IgD-negative memory B cell (primary cell): ENCODE measurements around the gene DNM1L. TPM values are rescaled to one million over a fixed set of nuclear protein-coding genes. Genes with fewer than 3 reads are reported as not detected.

Source experiments
- H3K27ac Mint-ChIP-seq, 3 donors: one replicate each; pipeline ENCODE4 v1.8.0; 2020 to 2022; ENCODE audit warnings: mild to moderate bottlenecking in 3 of 3, mixed read lengths in 3 of 3, moderate library complexity in 1 of 3
- H3K27me3 Mint-ChIP-seq: one replicate; pipeline ENCODE4 v1.8.0; 2021; ENCODE audit warnings: mixed read lengths
- H3K36me3 Mint-ChIP-seq: one replicate; pipeline ENCODE4 v1.8.0; 2020; ENCODE audit warnings: mild to moderate bottlenecking, mixed read lengths
- H3K4me1 Mint-ChIP-seq, 3 donors: one replicate each; pipeline ENCODE4 v1.8.0; 2020 to 2022; ENCODE audit warnings: mixed read lengths in 3 of 3, mild to moderate bottlenecking in 1 of 3
- H3K4me3 Mint-ChIP-seq, 4 donors: one replicate each; pipeline ENCODE4 v1.8.0; 2020 to 2022; ENCODE audit warnings: mild to moderate bottlenecking in 4 of 4, mixed read lengths in 4 of 4, moderate library complexity in 3 of 4
- H3K9me3 Mint-ChIP-seq, 3 donors: one replicate each; pipeline ENCODE4 v1.8.0; 2020 to 2021; ENCODE audit warnings: mixed read lengths in 3 of 3, mild to moderate bottlenecking in 1 of 3
- polyA plus RNA-seq: library from polyadenylated mRNA; unstranded; fragments of 300-500 nt; fragmentation: Illumina TruSeq; gene quantifications from one replicate; pipeline ENCODE4 v1.2.3, GENCODE V29; 2021

DNM1L gene
- polyA plus RNA-seq = 18.1 TPM

DNA sequence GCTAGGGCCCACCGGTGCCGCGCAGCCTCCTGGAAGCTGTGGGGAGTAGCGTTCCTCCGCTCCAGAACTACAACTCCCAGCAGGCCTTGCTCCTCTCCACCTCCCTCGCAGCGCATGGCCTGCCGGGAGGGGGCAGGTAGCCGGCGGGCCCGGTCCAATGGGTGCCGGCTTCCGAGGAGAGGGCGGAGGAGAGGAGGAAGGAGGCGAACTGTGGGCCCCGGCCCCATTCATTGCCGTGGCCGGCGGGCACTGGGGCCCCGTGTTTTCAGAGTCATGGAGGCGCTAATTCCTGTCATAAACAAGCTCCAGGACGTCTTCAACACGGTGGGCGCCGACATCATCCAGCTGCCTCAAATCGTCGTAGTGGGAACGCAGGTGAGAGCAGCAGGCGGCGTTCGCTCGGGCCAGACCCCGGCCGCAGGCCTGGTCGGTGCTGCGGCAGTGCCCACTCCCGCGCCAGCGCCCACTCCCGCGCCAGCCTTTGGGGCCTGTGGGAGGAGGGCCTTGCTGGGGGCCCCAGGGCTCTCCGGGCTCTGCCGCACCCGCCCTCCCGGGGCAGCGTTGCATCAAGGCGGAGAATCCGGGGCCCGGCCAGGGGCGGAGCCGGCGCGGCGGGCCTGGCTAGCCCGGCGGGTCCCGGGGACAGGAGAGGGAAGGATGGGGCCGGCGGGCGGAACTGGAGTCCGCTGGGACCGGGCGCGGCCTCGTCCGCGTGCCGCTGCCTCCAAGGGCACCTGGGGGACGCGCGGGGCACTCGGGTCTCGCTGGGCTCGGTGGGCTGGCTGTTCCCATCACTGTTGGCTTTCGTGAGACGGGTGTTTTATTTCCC, at the start of gene DNM1L:
Gene DNM1L (plus strand): TSS at position 211 of the 829 bp plus-strand sequence. CDS start 63 bp downstream, at position 274.
- peak within 1 kb of the TSS; percentile 82 to 99 (median 92) for H3K27ac Mint-ChIP-seq
- no peaks in the 10 kb centered on the region for H3K27me3 Mint-ChIP-seq
- H3K9me3 Mint-ChIP-seq = no peaks in the 10 kb centered on the region
- H3K4me1 Mint-ChIP-seq = peaks cover 30 to 39% (median 38%) of the 10 kb centered on the region in 3 donors
- peak within 1 kb of the TSS; percentile 91 to 96 (median 94) for H3K4me3 Mint-ChIP-seq
- peaks cover under 1% of the 10 kb centered on the region for H3K36me3 Mint-ChIP-seq

GRCh38 chr12:32641287-32641901, 37.7 kb upstream of the DNM1L start:
- Mint-ChIP-seq H3K4me3 (no peak overlapping the region), H3K36me3 (peaks cover 9% of the 10 kb centered on the region), H3K9me3 (peaks cover 0 to 2% (median 0%) of the 10 kb centered on the region in 3 donors), H3K27me3 (no peaks in the 10 kb centered on the region), H3K4me1 (no peaks in the 10 kb centered on the region), H3K27ac (no peak overlapping the region)

GRCh38 chr12:32644431-32644830, 34.7 kb upstream of the DNM1L start:
- no peak overlapping the region for H3K27ac Mint-ChIP-seq

GRCh38 chr12:32647275-32647674, 31.8 kb upstream of the DNM1L start:
- peaks cover 0 to 2% (median 0%) of the 10 kb centered on the region in 3 donors for H3K4me1 Mint-ChIP-seq
- no peaks in the 10 kb centered on the region for H3K9me3 Mint-ChIP-seq
- H3K27ac Mint-ChIP-seq = no peak overlapping the region
- peaks cover 5% of the 10 kb centered on the region for H3K36me3 Mint-ChIP-seq
- H3K27me3 Mint-ChIP-seq = no peaks in the 10 kb centered on the region
- no peak overlapping the region for H3K4me3 Mint-ChIP-seq

More at GRCh38 chr12:32644431-32644830, 34.7 kb upstream of the DNM1L start:
- Mint-ChIP-seq H3K9me3 (no peaks in the 10 kb centered on the region), H3K4me1 (no peaks in the 10 kb centered on the region), H3K27me3 (no peaks in the 10 kb centered on the region), H3K4me3 (no peak overlapping the region), H3K36me3 (peaks cover 7% of the 10 kb centered on the region)

GRCh38 chr12:32650508-32650907, 28.6 kb upstream of the DNM1L start:
- Mint-ChIP-seq H3K4me1 (peaks cover 0 to 2% (median 0%) of the 10 kb centered on the region in 3 donors), H3K36me3 (peaks cover 2% of the 10 kb centered on the region), H3K4me3 (no peak overlapping the region), H3K27me3 (no peaks in the 10 kb centered on the region), H3K9me3 (no peaks in the 10 kb centered on the region), H3K27ac (no peak overlapping the region)

DNA sequence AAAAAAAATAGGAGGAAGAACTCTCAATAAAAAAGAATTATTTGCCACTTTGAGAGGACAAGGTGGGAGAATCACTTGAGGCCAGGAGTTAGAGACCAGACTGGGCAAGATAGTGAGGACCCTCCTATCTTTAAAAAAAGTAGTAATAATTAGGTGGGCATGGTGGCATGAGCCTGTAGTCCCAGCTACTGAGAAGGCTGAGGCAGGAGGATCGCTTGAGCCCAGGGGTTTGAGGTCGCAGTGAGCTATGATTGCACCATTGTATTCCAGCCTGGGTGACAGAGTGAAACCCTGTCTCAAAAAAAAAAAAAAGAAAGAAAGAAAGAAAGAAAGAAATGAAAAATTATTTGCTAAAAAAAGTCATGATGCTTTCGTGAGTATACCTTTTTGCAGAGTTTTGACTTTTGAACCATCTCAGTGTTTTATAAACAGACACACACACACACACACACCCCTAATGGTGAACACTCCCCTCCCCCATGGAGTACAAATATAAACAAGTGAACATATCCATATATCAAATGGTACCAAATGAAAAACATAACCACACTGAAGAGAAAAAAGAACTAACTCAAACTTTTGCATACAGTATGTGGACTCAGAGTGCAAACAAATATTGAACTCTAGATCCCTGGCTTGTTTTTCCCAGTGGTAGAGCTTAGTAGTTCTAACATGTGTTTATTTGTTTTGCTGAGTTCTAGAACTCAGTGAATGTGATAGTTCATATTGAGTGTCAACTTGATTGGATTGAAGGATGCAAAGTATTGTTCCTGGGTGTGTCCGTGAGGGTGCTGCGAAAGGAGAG, 27.7 kb upstream of the DNM1L start:
- peaks cover 0 to 2% (median 0%) of the 10 kb centered on the region in 3 donors for H3K4me1 Mint-ChIP-seq
- H3K36me3 Mint-ChIP-seq = peaks cover 2% of the 10 kb centered on the region
- no peaks in the 10 kb centered on the region for H3K9me3 Mint-ChIP-seq
- H3K27ac Mint-ChIP-seq = no peak overlapping the region
- H3K27me3 Mint-ChIP-seq = no peaks in the 10 kb centered on the region
- no peak overlapping the region for H3K4me3 Mint-ChIP-seq

DNA sequence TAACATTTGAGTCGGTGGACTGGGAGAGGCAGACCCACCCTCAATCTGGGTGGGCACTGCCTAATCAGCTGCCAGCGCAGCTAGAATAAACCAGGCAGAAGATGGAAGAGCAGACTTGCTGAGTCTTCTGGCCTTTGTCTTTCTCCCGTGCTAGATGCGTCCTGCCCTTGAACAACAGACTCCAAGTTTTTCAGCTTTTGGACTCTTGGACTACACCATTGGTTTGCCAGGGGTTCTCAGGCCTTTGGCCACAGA, 27.2 kb upstream of the DNM1L start:
- Mint-ChIP-seq H3K27me3 (no peaks in the 10 kb centered on the region), H3K36me3 (peaks cover 2% of the 10 kb centered on the region), H3K9me3 (no peaks in the 10 kb centered on the region), H3K27ac (no peak overlapping the region), H3K4me1 (peaks cover 0 to 2% (median 0%) of the 10 kb centered on the region in 3 donors), H3K4me3 (no peak overlapping the region)

DNA sequence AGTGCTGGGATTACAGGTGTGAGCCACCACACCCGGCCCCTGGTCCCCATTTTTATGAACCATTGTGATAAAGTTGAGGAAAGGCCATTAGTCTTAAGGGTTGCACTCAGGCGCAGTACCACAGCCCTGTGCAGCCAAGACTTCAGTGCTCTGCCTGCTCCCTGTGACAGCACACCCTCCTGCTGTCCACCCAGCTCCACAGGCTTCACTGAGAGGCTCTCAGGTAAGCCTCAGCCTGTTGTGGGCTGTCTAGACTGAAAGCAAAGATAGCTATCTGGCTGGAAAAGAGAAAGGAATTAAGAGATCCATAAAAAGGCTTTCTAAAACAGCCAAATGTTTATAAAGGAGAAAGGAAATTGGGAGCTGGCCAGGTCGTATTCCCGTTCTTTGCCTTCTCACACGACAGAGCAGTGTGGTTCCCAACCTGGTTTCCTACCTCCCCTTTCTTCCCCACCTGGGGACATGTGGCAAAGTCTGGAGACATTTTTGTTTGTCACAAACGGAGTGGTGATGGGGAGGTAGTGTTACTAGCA, 19.1 kb upstream of the DNM1L start:
- Mint-ChIP-seq H3K4me1 (peaks cover 0 to 5% (median 3%) of the 10 kb centered on the region in 3 donors), H3K27me3 (no peaks in the 10 kb centered on the region), H3K27ac (no peak overlapping the region), H3K36me3 (no peaks in the 10 kb centered on the region), H3K4me3 (no peak overlapping the region), H3K9me3 (no peaks in the 10 kb centered on the region)

DNA sequence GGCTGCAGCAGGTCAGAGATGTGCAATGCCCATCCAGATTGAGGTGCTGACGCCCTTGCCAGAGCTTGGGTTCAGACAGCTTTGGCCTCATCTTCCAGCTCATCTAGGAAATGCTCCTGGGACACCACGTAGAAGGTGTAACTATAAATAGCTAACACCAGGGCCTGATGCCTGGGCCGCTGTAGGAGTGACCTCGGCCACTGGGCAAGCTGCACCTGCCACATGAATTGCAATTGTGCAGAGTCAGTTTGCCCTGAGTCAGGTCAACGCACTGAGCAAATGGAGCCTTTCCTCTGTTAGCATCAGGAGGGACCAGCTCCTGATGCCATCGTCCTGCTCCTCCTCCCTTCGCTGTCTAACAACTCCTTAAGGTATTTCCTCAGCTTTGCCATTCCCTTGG, 17.4 kb upstream of the DNM1L start:
- H3K27me3 Mint-ChIP-seq = no peaks in the 10 kb centered on the region
- H3K4me1 Mint-ChIP-seq = peaks cover 0 to 5% (median 3%) of the 10 kb centered on the region in 3 donors
- H3K36me3 Mint-ChIP-seq = no peaks in the 10 kb centered on the region
- no peaks in the 10 kb centered on the region for H3K9me3 Mint-ChIP-seq
- no peak overlapping the region for H3K27ac Mint-ChIP-seq
- no peak overlapping the region for H3K4me3 Mint-ChIP-seq

GRCh38 chr12:32662665-32663064, 16.4 kb upstream of the DNM1L start:
- Mint-ChIP-seq H3K4me1 (peaks cover 0 to 2% (median under 1%) of the 10 kb centered on the region in 3 donors), H3K9me3 (no peaks in the 10 kb centered on the region), H3K27ac (no peak overlapping the region), H3K4me3 (no peak overlapping the region), H3K27me3 (no peaks in the 10 kb centered on the region), H3K36me3 (no peaks in the 10 kb centered on the region)

- H3K4me3 Mint-ChIP-seq = peak overlapping the region in 3 of 4 donors; percentile 13 to 41 (median 34)
- H3K4me1 Mint-ChIP-seq = no peaks in the 10 kb centered on the region
- H3K36me3 Mint-ChIP-seq = no peaks in the 10 kb centered on the region
- no peaks in the 10 kb centered on the region for H3K27me3 Mint-ChIP-seq
- no peak overlapping the region for H3K27ac Mint-ChIP-seq
- H3K9me3 Mint-ChIP-seq = peaks cover 0 to 5% (median 4%) of the 10 kb centered on the region in 3 donors
Observed at GRCh38 chr12:32666018-32666417, 13.1 kb upstream of the DNM1L start.

DNA sequence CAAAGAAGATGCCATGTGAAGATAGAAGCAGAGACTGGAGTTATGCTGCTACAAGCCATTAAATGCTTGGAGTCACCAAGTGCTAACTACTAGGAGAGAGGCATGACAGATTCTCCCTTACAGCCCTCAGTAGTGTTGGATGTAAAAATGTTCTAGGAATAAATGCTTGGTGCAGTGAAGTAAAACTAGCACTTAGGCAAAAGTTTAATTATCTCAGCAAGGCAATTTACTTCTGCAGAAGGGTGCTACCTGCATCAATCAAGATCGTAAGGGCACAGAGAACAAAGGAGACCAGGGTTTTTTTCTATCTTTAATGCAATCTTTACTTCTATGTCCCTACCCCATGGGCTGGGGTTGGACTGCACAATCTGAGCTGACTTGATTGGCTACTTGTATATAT, 9.5 kb upstream of the DNM1L start:
- no peak overlapping the region for H3K4me3 Mint-ChIP-seq
- peaks cover 0 to 5% (median 4%) of the 10 kb centered on the region in 3 donors for H3K9me3 Mint-ChIP-seq
- peaks cover under 1 to 9% (median 8%) of the 10 kb centered on the region in 3 donors for H3K4me1 Mint-ChIP-seq
- H3K36me3 Mint-ChIP-seq = no peaks in the 10 kb centered on the region
- H3K27ac Mint-ChIP-seq = no peak overlapping the region
- no peaks in the 10 kb centered on the region for H3K27me3 Mint-ChIP-seq

DNA sequence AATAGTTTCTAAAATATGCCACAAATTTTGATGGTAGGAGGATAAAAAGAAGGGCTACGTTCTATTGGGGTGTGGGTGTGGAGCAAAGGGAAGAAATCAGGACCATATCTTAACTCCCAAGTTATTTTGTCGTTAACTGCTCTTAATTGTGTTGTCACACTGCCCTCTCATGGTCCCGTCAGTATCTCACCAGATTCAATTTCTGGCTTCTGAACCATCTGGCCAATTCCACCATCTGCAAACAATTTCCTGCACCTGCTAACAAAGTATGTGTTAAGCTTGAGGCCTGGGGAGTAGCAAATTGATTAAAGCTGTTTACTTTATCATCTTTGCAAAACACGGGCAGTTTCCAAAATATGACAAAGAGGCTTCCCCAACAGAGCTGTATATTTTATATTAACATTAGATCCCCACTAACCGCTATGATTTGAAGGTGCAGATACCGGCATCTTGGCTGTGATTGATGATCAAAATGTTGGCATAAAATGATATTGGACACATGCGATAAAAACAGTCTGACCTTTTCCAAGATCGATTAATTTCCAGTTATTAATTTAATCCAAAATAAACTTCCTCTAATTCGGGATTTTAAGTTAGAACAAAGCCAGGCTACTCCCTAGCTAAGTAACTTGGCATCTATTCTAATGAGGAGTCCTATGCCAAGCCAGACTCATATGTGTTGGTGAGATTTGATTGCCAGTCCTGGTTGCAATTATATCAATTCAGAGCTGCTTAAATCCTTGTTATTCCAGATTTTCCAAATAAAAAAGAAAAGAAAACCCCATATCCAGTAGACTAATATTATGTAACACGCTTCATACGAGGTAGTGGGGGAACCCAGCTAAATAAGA, 6.9 kb upstream of the DNM1L start:
- Mint-ChIP-seq H3K27me3 (no peaks in the 10 kb centered on the region), H3K27ac (no peak overlapping the region), H3K4me3 (no peak overlapping the region), H3K4me1 (peaks cover 5 to 15% (median 12%) of the 10 kb centered on the region in 3 donors), H3K9me3 (peaks cover 0 to 5% (median 4%) of the 10 kb centered on the region in 3 donors), H3K36me3 (no peaks in the 10 kb centered on the region)

DNA sequence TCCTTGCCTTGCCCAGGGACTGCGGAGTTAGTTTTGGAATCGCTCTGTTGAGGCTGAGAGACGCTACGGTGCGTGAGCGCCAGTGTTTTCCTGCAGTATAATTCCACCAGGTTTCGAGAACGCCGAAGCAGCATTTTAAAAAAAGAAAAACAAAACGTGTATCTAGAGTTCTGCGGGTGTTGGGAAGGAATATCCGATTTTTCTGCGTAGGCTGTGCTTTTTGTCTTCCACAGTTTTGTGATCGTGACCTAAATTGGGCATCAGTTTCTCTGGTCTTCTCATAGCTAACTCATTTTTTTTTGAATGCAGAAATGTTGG, 778 bp downstream of the DNM1L start:
- Mint-ChIP-seq H3K4me1 (peaks cover 26 to 35% (median 34%) of the 10 kb centered on the region in 3 donors), H3K36me3 (peaks cover 2% of the 10 kb centered on the region), H3K27ac (peak overlapping the region; percentile 77 to 99 (median 92)), H3K4me3 (peak overlapping the region; percentile 91 to 96 (median 94)), H3K9me3 (no peaks in the 10 kb centered on the region), H3K27me3 (no peaks in the 10 kb centered on the region)
